HG03460 (cell line): Measurements from ENCODE around the gene KDM7A.
A peak's percentile ranks its signal among the peaks of the same experiment; 100 is the strongest.

ENCODE experiments used
- ATAC-seq: cut with Tn5 transposase; IDR thresholded peaks from one replicate; pipeline ENCODE4 v1.9.1; 2021; ENCODE audit not compliant: unreplicated experiment

KDM7A gene

DNA sequence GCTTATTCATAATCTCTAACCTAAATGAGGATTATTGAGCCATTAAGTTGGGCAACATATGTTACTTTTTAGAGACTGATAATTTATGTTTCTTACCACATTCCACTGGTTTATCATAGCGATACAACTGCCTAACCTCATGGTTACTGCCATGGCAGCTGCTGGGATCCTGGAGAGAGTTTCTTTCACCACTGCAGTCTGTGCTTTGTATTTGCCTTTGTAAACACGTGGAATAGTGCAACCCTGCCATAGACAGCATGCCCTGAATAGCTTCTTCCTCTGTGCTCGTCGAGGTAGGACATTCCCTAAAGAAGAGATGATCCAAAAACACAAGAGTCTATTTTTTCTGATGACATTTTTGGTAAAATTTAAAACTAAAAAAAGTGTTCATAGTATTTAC lies 80.3 kb downstream of the KDM7A start:
- no peak for ATAC-seq

DNA sequence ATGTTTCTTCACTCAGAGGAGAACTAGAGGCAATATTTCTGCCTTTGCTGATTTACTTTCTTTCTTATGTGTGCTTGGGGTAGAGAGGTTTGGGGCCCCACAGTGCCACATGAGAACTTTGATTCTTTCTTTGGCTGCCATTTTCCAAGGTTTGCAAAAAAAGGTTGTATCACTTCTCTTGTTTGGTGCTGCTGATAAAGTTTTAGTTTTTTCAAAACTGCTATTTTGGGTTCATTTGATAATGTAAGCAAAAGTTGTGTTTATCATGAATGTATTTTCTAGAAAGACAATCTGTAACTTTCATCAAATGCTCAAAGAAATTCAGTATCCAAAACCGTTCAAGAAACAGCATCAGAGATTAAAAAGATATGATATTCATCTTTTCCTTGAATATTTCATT lies 83.4 kb downstream of the KDM7A start:
- ATAC-seq: no peak

DNA sequence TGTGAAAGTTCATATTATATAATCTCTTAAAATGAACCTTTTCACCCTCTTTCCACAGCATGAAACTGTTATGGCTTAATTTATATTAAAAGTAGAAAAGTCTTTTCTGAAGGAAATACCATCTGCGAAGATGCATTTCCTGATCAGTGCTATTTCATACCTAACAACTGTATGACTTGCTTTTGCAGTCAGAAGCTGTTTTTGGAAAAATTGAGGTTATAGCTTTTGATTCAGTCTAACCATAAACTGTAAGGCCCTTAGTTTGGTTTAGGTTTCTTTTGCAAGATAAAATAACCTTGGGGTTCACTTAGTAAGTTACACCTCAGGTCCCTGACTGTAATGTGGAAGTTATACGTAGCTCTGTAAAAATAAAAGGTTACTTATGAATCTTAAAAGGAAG lies 91.3 kb downstream of the KDM7A start:
- no peak for ATAC-seq

DNA sequence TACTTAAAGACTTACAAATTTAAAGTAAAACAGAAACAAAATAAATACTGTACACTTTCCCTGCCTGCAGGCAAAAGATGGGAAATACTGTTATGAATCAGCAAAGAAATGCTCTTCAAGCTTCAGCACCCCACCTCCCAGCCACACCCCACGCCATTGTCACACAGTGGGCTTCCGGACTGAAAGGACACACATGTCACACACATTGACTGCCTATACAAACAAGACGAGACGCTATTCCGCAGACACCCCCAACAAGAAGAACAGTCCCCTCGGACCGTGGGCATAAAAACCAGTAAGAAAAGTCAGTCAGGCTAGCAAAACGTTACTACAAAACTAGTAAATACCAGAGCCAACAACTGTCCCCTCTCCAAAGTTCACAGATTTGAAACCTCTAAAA lies 91.8 kb downstream of the KDM7A start:
- peak; percentile 98 for ATAC-seq

DNA sequence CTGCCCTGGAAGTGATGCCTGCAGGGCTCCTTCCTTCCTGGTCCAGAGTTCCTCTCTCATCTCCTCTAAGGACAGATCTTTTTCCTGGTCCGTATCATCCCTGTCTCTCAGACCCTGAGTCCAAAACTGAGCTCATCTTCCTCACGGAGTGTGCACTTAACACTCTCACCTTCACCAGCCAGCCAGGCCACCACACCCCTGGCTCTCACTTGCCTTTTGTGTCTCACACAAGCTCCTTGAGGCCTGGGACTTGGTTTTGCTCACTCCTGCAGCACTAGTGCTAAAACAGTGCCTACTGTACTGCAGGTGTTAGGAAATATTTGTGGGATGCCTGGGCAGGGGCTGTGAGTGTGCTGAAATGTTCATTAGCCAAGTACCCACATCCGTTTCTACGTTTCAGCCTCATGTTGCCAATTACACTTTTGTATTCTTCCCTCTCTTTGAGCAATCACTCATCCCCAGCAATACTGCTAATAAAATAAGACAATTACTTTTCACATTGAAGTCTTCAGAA lies 92.6 kb downstream of the KDM7A start:
- ATAC-seq: no peak

DNA sequence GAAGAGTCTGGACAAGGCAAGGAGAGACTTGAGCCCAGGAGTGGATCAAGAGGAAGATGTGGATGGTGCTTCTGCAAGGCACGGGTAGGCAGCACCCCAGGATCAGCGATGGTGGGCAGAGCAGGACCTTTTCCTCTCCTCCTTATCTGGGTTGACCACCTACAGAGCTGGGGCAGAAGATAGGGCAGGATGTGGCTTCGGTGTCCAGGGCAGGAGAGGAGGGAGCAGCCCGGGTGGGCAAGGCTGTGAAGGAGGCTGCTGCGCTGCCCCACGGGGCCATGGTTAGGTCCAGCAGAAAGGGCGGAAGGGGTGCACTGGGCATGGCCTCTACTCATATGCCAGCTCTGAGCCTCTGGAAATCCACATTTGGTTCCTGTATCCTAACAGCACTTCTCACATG lies 94.0 kb downstream of the KDM7A start:
- no peak for ATAC-seq

DNA sequence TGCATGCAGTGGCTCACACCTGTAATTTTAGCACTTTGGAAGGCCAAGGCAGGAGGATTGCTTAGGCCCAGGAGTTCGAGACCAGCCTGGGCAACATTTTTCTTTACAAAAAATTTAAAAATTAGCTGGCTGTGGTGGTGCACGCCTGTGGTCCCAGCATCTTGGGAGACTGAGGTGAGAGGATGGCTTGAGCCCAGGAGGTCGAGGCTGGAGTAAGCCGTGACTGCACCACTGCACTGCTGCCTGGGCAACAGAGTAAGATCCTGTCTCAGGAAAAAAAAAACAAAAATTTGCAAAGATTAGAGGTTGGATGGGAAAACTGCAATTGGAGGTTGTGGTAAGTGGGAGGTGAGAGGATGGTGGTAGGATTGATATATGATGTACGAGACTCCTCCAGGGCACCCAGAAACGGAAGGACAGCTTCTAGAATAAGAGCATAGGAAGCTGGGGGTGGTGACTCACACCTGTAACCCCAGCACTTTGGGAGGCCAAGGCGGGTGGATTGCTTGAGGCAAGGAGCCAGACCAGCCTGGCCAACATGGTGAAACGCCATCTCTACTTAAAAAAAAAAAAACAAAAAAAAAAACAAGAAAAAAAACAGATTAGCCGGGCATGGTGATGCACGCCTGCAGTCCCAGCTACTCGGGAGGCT lies 94.9 kb downstream of the KDM7A start:
- no peak for ATAC-seq

DNA sequence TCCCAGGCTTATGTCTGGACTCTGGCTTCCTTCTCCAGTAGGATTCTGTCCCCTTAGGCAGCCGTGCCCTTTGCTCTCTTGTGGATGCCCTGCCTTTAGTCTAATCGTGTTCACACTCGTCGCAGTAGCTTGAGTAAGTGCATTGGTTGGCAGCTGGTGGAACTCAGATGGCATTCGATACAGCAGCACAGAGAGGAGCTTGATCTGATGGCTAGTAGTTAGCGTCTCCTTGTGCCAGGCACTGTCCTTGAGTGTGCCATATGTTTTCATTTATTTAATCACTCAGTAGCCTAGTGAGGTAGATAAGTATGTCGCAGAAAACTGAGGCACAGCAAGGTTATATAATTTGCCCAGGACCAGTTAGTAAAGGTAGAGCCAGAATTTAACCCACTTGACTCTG lies 95.9 kb downstream of the KDM7A start:
- ATAC-seq: no peak

DNA sequence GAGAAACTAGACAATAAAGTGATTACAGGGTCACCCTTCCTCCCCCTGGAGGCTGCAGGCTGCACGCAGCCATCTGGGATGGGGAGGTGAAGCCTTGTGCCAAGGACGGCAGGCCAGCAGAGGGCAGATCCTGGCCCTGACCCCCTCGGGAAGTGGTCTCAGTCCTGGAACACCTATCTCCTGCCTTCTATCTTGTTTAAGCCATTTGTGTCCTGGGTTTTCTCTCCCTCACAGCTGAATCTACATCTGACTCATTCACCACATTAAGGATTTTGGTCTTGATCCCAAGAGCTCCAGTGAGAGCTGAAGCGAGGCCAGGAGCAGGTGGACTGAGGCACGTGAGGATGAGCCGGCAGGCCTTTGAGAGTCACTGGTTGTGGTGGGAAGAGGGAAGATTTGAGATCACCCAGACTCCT lies 97.7 kb downstream of the KDM7A start:
- ATAC-seq: no peak

DNA sequence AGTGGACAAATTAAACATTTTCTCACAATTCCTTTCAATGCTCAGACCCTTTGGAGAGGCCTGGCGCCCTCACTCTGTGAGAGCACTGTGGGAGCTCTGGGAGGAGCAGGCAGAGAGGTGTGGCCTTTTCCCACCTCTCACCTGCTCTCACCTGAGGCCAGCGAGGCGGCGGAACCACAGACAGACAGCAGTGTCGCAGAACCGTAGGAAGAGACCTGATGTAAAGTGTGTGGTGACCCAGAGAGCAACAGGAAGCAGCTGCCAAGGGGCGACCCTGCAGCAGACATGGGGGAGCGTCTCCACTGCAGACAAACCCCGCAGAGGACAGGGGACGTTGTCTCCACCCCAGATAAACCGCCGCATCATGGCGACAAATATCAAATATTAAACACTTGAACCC lies 98.4 kb downstream of the KDM7A start:
- ATAC-seq: no peak

DNA sequence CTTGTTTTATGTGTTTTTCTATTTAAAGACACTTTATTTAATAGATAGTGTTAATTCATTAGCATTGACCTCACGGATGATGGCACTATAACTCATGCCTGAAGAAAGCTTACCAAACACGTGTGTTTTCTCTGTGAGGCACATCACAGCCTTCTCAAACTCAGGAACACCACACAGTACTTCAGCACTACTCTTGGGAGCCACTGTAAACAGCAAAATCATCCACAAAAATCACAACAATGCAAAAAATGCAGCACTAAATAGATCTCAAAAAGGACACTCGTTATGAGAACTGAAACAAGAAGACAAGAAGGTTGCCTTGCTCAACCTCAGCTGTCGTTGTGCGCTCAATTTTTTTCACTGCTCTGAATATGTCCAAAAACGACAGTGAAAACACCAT lies 102.0 kb downstream of the KDM7A start:
- no peak for ATAC-seq

DNA sequence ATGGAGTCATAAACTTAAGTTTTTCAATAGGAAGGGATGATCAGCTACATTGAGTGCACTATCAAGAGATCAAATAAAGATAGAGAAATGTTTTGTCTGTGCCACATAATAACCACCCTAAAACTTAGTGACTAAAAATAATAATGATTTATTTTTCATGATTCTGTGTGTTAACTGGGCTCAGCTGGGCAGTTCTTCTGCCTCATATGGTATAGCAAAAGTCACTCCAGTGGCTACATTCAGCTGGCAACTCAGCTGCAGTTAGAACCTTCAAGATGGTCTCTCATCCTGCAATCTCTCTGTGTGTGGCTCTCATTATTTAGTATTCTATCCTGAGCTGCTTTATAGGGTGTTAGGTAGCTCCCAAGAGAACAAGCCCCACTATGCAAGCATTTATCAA lies 106.2 kb downstream of the KDM7A start:
- ATAC-seq: no peak

DNA sequence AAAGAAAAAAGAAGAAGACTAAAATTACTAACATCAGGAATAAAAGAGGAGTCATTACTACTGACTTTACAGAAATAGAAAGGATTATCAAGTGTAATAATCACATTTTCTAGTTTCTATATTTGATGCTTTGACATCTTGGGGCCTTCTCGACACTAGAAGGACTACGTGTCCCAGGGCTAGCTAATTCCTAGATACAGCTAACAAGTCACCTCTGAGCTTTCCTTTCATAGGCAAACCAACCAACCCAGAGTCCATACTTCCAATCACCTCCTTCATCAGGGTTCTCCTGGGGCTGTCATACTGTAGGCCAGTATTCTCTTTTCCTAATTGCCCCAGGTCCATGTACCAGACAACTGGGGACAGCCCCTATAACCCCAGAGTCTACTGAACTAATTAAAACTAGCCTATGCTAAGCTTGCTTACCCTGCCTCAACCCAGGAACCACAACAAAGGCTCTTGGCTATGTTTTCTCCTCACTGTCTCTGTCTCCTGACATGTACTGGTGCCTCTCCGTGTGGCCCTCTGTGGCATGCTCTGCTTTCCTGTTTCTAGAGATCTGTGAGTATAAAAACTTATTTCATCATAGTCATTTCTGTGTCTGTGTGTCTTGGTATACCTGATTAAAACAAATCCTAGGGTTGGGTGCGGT lies 107.4 kb downstream of the KDM7A start:
- ATAC-seq: no peak

DNA sequence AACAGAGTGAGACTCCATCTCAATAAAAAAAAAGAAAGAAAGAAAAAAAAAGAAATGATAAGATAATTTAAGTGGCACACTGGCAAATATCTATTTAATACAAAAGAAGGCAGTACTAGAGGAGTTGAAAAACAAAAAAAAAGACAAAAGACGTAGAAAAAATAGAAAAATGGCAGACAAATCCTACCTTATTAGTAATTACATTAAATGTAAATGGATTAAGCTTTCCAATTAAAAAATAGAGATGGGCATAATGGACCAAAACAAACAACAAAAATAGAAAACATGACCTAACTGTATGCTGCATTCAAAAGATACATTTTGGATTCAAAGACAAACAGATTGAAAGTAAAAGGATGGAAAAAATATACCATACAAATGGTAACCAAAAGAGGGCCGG lies 108.8 kb downstream of the KDM7A start:
- no peak for ATAC-seq

DNA sequence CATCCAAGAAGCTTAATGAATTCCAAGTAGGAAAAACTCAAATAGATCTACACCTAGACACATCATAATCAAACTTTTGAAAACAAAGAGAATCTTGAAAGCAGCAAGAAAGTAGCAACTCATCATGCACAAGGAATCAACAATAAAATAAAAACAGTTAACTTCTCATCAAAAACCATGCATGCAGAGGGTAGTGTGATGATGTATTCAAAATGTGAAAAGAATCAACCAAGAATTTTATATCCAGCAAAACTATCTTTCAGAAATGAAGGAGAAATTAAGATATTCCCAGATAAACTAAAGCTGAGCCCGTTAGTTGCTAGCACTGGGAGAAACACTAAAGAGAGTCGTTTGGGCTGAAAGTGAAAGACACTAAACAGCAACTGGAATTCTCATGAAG lies 109.7 kb downstream of the KDM7A start:
- ATAC-seq: no peak

DNA sequence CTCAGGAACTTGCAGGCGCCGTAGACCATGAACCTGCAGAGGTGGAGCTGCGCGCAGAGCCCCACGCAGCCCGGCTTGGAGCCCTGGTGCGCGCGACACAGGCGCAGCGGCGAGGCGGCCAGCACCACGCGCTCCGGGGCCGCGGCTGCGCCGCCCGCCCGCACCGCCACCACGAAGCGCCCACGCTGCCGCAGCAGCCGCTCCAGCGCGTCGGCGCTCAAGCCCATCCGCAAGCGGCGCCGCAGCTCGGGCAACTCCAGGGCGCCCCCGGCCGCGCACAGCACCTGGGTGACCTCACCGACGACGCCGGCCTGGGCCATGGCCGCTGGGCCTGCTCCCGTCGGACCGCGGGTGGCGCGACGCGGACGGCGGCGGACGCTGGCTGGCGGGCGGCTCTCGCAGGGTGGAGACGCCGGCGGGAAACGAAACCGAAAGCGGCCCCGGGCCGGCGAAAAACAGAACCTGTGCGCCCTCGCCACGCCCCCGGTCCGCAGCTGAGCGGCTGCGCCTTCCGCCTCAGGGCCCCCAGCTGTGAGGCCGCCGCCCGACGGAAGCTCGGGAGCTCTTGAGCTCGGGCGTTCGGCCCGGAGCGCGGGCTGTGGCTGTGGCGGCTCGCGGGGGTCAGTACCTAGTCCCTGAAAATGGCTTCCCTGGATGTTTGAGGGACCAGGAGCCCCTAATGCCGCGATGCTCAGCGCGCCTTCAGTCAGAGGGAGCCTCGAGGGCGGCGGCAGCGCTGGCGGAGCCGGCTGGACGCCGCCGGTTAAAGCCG lies 114.1 kb downstream of the KDM7A start, which contains the start of gene PARP12:
TSS of gene PARP12 (minus strand) at position 424 of the 772 bp plus-strand sequence. CDS start at position 320, 104 bp downstream.
- peak; percentile 84 for ATAC-seq

DNA sequence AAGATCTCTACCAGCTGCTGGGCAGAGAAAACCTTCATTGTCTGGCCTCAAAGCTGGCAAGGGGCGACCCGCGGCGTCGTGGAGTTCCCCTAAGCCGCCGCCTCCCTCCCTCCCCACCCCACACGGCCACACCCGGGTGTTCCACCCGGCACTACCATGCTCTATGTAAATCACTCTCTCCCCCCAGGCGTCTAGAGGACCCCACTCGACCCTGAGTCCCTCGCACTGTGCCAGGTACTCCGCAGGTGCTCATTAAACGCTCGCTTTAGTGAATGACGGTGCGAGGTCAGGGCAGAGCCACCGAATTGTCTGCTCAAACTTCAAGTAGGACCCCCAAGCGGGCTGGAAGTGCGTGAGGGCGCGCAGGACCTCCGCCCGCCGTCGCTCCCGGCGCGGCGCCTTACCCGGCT lies 114.7 kb downstream of the KDM7A start:
- peak; percentile 31 for ATAC-seq

DNA sequence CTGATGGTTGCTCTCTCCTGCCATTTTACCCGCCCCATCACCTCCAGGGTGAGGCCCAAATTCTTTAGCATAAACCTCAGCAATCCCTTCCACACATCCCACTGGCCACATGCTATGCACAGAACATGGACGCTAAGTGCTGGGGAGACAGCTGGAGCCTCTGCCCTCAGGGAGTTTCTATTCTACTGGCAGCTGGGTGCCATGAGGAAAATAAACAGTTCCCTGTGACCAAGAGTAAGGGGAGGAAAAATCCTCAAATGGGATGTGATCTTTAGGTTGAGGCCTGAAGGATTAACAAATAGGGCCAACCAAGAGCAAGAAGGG lies 115.2 kb downstream of the KDM7A start:
- ATAC-seq: no peak

DNA sequence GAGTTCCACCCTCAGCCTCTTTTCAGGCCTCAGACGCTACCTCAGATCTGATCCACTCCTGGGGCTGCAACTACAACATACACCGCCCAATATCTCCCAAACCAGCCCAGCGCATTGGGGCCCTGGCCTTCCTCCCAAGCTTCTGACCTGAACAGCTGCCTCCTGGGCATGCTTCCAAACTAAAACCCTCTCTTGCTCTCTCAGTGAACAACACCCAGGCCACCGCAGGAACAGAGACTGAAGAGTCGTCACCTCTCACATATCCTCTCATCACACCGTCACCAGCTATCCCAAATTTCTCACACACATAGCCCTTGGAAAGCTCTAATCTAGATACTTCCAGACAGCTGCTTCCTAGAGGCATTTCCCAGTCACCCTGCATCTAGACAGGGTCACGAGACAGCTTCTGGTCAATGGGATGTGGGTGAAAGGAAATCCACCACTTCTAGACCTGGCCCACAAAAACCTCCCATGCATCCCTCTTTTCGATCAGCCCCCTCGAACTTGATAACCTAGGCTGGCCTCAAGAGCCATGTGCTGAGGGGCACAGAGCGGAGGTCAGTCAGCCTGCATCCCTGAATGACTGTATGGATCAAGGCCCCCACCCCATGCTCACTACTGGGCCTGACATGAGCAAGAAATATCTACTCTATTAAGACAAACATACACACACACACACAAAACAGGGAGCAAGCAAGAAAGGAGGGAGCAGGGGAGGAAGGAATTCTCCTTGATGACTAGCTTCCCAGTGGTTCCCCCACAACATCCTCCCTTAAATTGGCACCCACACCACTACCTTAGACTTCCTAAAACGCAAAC lies 115.8 kb downstream of the KDM7A start:
- no peak for ATAC-seq

DNA sequence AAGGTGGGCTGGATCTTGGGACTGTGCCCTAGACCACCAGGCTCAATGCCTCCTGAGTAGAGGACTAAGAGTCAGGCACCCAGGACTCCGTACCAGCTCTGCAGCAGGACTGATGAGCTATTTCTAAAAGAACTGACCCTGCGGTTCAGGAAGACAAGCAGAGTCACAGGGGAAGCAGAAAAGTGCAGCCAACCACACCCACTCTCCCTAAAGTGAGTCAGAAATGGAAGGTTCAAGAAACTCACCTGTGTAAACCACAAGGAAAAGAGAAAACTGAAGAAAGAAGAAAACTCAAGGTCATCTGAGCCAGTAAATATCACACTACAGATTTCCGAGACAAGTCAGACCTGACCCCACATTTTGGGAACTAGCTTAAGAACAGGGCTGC lies 116.5 kb downstream of the KDM7A start:
- no peak for ATAC-seq
